ENCODE data around the gene WDR83.

WDR83 gene

GRCh38 chr19:12668346-12668745 lies 1.7 kb downstream of the WDR83 start:
- no peak for DNase-seq (ENCODE audit: low spot score)
- no peak for TF ChIP-seq CTCF (IDR thresholded peaks at IDR 0.05; ENCODE audit: extremely low read depth, missing control alignments)

GRCh38 chr19:12668932-12669269 lies 2.3 kb downstream of the WDR83 start:
- no peak for DNase-seq (ENCODE audit: low spot score)
- no peak for TF ChIP-seq CTCF (IDR thresholded peaks at IDR 0.05; ENCODE audit: extremely low read depth, missing control alignments)

GRCh38 chr19:12669270-12670158 lies 2.9 kb downstream of the WDR83 start:
- DNase-seq (ENCODE audit: low spot score): peak; percentile 84
- TF ChIP-seq CTCF (IDR thresholded peaks at IDR 0.05; ENCODE audit: extremely low read depth, missing control alignments): no peak

- no peak for TF ChIP-seq CTCF (IDR thresholded peaks at IDR 0.05; ENCODE audit: extremely low read depth, missing control alignments)
- no peak for DNase-seq (ENCODE audit: low spot score)
Measured at GRCh38 chr19:12670159-12670928, 3.7 kb downstream of the WDR83 start.

GRCh38 chr19:12672744-12673143 lies 6.1 kb downstream of the WDR83 start:
- no peak for TF ChIP-seq CTCF (IDR thresholded peaks at IDR 0.05; ENCODE audit: extremely low read depth, missing control alignments)
- DNase-seq (ENCODE audit: low spot score): no peak

GRCh38 chr19:12675399-12675798 lies 8.8 kb downstream of the WDR83 start:
- TF ChIP-seq CTCF (IDR thresholded peaks at IDR 0.05; ENCODE audit: extremely low read depth, missing control alignments): no peak

GRCh38 chr19:12675940-12676339 lies 9.3 kb downstream of the WDR83 start:
- DNase-seq (ENCODE audit: low spot score): no peak

More at GRCh38 chr19:12675399-12675798, 8.8 kb downstream of the WDR83 start:
- no peak for DNase-seq (ENCODE audit: low spot score)

More at GRCh38 chr19:12675940-12676339, 9.3 kb downstream of the WDR83 start:
- no peak for TF ChIP-seq CTCF (IDR thresholded peaks at IDR 0.05; ENCODE audit: extremely low read depth, missing control alignments)
